Gastrocnemius medialis (tissue), 4 donors: ENCODE measurements around the gene SREBF1. TPM values are rescaled to one million over a fixed set of nuclear protein-coding genes. Genes with fewer than 3 reads are reported as not detected.

Source experiments
- ATAC-seq, 2 donors: fragments of 150-250 bp; one replicate each; pipeline ENCODE4 v1.9.1; 2016
- DNase-seq, 2 donors: peaks; one replicate each; pipeline ENCODE4 v3.0.0-alpha.2; 2019
- H3K27ac ChIP-seq, 4 donors: fragments of 200-600 bp; sonication (generic); 1 replicate in 1 of 4; 2 replicates in 3 of 4; pipeline ENCODE4 v1.5.1; 2016 to 2018; ENCODE audit warnings: mild to moderate bottlenecking in 2 of 4, moderate library complexity in 1 of 4
- H3K27me3 ChIP-seq, 3 donors: fragments of 200-600 bp; sonication (generic) in 2 of 3; 1 replicate in 1 of 3; 2 replicates in 2 of 3; pipeline versions ENCODE4 v1.5.1 to v1.6.0; 2016 to 2019; ENCODE audit warnings: mild to moderate bottlenecking in 1 of 3, moderate library complexity in 1 of 3
- H3K36me3 ChIP-seq, 2 donors: fragments of 200-600 bp; sonication (generic) in 1 of 2; one replicate each; pipeline ENCODE4 v1.5.1; 2017 to 2018
- H3K4me1 ChIP-seq, 2 donors: fragments of 200-600 bp; sonication (generic) in 1 of 2; one replicate each; pipeline ENCODE4 v1.5.1; 2016 to 2017; ENCODE audit warnings: mild to moderate bottlenecking in 2 of 2
- H3K4me3 ChIP-seq, 4 donors: fragments of 200-600 bp; sonication (generic) in 3 of 4; 1 replicate in 1 of 4; 2 replicates in 3 of 4; pipeline ENCODE4 v1.5.1; 2016 to 2019; ENCODE audit warnings: mild to moderate bottlenecking in 2 of 4
- H3K9me3 ChIP-seq, 3 donors: fragments of 200-600 bp; sonication (generic) in 2 of 3; 1 replicate in 1 of 3; 2 replicates in 2 of 3; pipeline ENCODE4 v1.5.1; 2016 to 2019
- POLR2A ChIP-seq, 2 donors: fragments of 450-650 bp; IDR thresholded peaks; one replicate each; pipeline ENCODE4 v1.6.1; 2017; ENCODE audit warnings: antibody characterized with exemption in 2 of 2, mild to moderate bottlenecking in 2 of 2, moderate library complexity in 2 of 2
- in situ Hi-C, 4 donors: fragments of 200-750 bp; cut with MboI; loops; one replicate each; pipeline versions ENCODE4 v1.15.0 to v1.8.0; 2017; ENCODE audit warnings: low sequenced_read_pairs in 4 of 4
- intact Hi-C: fragments of 100-400 bp; cut with DNase I; formaldehyde crosslinking; loops from one replicate; pipeline ENCODE4 v1.15.1; 2023; ENCODE audit warnings: low total_unique reads
- total RNA-seq, 4 donors: library from RNA; depleted of rRNA; stranded (reverse); fragments of >200 nt; gene quantifications; one replicate each; pipeline versions ENCODE4 v1.1.0 to v1.2.3, GENCODE V29; 2016
- TF ChIP-seq, protein P1 (sequence below), 5 experiments: fragments of 450-650 bp in 3 of 5; fragments of 200-600 bp in 2 of 5; sonication (generic) in 2 of 5; IDR thresholded peaks in 4 of 5; conservative IDR thresholded peaks in 1 of 5; 1 replicate in 4 of 5; 2 replicates in 1 of 5; pipeline ENCODE4 v1.5.1; 2016 to 2019; ENCODE audit warnings: antibody characterized with exemption in 5 of 5, mild to moderate bottlenecking in 3 of 5, moderate library complexity in 3 of 5

The SREBF1 gene
- total RNA-seq, 4 donors from 2014 or later: 11.1 to 64.5 (median 32.3) TPM

DNA sequence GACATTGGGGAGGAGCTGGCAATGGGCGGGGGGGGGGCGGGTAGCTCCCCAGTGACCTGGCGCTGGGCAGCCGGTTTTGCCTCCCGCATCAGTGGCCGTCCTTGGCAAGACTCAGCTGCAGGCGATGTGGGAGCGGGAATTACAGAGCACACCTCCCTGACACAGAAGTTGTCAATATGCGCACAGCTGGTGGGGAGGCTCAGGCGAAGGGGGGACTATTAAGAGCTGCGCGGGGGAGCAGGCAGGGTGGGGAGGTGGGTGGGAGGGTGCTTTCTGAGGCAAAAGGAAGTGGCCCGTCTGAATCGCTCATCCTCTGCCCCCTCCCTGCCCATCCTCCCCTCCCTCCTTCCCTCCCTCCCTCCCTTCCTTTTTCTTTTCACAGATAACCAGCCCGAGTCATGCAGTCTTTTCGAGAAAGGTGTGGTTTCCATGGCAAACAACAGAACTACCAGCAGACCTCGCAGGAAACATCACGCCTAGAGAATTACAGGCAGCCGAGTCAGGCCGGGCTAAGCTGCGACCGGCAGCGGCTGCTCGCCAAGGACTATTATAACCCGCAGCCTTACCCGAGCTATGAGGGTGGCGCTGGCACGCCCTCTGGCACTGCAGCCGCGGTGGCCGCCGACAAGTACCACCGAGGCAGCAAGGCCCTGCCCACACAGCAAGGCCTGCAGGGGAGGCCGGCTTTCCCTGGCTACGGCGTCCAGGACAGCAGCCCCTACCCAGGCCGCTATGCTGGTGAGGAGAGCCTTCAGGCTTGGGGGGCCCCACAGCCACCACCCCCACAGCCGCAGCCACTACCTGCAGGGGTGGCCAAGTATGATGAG lies 44.0 kb downstream of the SREBF1 start:
- H3K4me3 ChIP-seq: peak overlapping the region in 1 of 4 donors; percentile 9
- intact Hi-C loops: no loop called here

DNA sequence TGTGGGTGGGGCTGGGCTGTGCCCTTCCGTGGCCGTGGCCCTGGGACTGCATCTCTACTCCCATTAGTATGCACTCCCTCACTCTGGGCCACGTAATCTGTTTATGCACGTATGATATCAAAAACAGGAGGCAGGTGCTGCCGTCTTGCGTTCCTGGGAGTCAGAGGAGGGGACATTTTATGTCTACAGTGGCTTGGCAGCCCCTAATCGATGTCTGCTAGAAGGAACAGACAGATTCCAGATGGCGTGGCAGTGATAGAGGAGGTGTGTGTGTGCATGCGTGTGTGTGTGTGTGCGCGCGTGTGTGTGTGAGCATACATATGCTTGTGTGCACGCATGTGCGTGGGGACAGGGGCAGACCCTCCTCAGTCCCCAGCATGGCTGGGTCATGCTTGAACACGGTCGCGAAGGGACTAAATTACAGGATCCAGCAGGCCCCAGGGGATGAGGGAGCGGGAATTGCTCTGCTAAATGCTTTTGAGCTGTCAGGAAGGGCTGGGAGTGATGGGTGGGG lies 44.7 kb downstream of the SREBF1 start:
- Histone ChIP-seq H3K4me1 (peaks cover 22 to 36% of the 10 kb centered on the region in 2 donors), H3K36me3 (no peaks in the 10 kb centered on the region), H3K9me3 (no peaks in the 10 kb centered on the region), H3K27me3 (no peaks in the 10 kb centered on the region), H3K27ac (no peak overlapping the region), H3K4me3 (no peak overlapping the region)
- TF ChIP-seq POLR2A (IDR thresholded peaks at IDR 0.05): no peak
- TF ChIP-seq, protein P1, sequence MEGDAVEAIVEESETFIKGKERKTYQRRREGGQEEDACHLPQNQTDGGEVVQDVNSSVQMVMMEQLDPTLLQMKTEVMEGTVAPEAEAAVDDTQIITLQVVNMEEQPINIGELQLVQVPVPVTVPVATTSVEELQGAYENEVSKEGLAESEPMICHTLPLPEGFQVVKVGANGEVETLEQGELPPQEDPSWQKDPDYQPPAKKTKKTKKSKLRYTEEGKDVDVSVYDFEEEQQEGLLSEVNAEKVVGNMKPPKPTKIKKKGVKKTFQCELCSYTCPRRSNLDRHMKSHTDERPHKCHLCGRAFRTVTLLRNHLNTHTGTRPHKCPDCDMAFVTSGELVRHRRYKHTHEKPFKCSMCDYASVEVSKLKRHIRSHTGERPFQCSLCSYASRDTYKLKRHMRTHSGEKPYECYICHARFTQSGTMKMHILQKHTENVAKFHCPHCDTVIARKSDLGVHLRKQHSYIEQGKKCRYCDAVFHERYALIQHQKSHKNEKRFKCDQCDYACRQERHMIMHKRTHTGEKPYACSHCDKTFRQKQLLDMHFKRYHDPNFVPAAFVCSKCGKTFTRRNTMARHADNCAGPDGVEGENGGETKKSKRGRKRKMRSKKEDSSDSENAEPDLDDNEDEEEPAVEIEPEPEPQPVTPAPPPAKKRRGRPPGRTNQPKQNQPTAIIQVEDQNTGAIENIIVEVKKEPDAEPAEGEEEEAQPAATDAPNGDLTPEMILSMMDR (IDR thresholded peaks at IDR 0.05 in 4 of 5, conservative IDR thresholded peaks at IDR 0.05 in 1 of 5): no peak
- ATAC-seq (no peak), DNase-seq (no peak)
- intact Hi-C loops: no loop called here
- in situ Hi-C loops: loop anchor here in 1 of 4 donors (25.0 kb wide), 1 partner anchor 105 kb away; the partner anchor contains the start of gene RAI1

More for the DNA sequence above, 44.0 kb downstream of the SREBF1 start:
- Histone ChIP-seq H3K9me3 (no peaks in the 10 kb centered on the region), H3K27me3 (no peaks in the 10 kb centered on the region), H3K36me3 (no peaks in the 10 kb centered on the region), H3K4me1 (peaks cover 24 to 36% of the 10 kb centered on the region in 2 donors), H3K27ac (no peak overlapping the region)
- in situ Hi-C loops: loop anchor here in 1 of 4 donors (25.0 kb wide), 1 partner anchor 105 kb away; the partner anchor contains the start of gene RAI1
- TF ChIP-seq, protein P1 (IDR thresholded peaks at IDR 0.05 in 4 of 5, conservative IDR thresholded peaks at IDR 0.05 in 1 of 5): no peak
- TF ChIP-seq POLR2A (IDR thresholded peaks at IDR 0.05): no peak
- ATAC-seq (peak in 1 of 2 donors; percentile 16), DNase-seq (no peak)

DNA sequence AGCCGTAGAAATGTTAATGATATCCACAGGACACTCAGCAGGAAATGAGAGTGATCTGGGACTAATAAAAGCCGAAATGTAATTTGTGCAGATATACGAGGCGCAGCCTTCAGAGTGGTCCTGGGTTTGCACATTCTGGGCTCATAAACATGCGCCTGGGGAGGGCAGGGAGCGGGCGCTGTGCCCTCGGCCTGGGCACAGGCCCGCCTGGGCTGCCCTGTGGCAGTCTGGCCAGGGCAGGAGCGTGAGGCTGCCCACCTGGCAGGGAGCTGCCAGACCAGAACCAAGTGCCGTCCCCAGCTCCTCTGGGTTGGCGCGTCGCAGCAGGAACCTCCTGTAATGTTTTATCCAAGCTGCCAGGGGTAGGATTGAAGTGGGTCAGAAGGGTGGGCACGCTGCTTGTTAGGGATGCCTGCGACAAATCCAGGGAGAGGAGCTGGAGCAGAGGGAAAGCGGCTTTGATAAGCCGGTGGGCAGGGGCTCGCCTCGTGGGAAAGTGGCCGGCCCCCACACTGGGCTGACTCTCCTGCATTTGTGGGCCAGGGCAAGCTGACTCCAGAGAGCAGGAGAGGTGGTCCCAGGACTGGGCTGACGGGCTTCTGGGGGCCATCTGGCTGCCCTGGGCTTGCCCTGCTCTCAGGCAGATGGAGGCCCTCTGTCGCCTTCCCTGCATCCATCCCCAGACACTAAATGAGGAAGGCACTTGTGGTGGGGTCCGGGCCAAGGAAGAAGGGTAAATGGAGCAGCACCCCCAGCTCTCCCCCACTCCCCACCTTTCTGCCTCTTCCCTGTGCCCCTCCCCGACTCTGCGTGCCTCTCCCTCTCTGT lies 45.9 kb downstream of the SREBF1 start:
- Histone ChIP-seq H3K9me3 (no peaks in the 10 kb centered on the region), H3K27me3 (no peaks in the 10 kb centered on the region), H3K27ac (no peak overlapping the region), H3K4me3 (no peak overlapping the region), H3K36me3 (no peaks in the 10 kb centered on the region), H3K4me1 (peaks cover 27 to 42% of the 10 kb centered on the region in 2 donors)
- intact Hi-C loops: no loop called here
- ATAC-seq (no peak), DNase-seq (no peak)
- TF ChIP-seq, protein P1 (IDR thresholded peaks at IDR 0.05 in 4 of 5, conservative IDR thresholded peaks at IDR 0.05 in 1 of 5): no peak
- no peak for TF ChIP-seq POLR2A (IDR thresholded peaks at IDR 0.05)
- in situ Hi-C loops: loop anchor here in 1 of 4 donors (25.0 kb wide), 1 partner anchor 104 kb away; the partner anchor contains the start of gene RAI1

DNA sequence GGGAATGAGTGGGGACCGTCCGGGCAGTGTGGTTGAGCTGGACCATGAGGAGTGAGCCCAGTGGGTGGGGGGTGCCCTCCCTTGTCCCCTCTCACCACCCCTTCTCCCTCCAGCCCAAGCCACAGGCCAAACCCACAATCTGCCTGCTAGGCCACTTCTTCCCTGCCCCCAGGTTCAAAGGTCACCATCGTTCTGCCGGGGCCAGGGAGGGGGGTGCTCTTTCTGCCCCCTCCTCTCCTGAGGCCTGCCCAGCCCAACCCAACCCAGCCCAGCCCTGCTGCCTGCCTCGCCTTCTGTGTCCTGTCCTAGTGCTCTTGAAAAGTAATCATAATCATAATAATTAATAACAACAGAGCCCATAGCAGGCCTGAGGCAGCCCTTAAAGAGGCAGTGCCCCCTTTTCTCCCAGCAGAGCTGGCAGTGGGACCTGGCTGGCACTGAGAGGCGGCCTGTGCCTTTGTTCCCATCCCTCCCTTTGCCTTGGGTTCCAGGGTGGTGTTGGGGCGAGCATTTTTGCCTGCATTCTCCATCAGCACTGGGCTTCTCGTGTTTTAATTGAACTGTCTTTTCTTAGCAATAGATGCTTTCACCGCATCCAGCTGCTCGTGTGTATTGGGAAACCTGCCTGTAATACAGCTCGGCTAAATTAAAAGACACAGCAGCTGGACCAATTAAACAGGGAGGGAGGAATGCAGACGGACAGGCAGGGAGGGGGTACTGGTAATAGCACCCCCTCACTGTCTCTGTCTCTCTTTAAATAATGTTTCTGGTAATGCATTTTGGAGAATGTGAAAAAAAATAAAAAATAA lies 46.8 kb downstream of the SREBF1 start:
- Histone ChIP-seq H3K4me1 (peaks cover 30 to 50% of the 10 kb centered on the region in 2 donors), H3K4me3 (no peak overlapping the region), H3K9me3 (no peaks in the 10 kb centered on the region), H3K27ac (no peak overlapping the region), H3K36me3 (no peaks in the 10 kb centered on the region), H3K27me3 (no peaks in the 10 kb centered on the region)
- no peak for DNase-seq
- ATAC-seq: no peak
- in situ Hi-C loops (loop anchor here in 1 of 4 donors (25.0 kb wide), 1 partner anchor 103 kb away; the partner anchor contains the start of gene RAI1), intact Hi-C loops (no loop called here)
- no peak for TF ChIP-seq POLR2A (IDR thresholded peaks at IDR 0.05)
- TF ChIP-seq, protein P1 (IDR thresholded peaks at IDR 0.05 in 4 of 5, conservative IDR thresholded peaks at IDR 0.05 in 1 of 5): no peak
